LoVo (cell line): ENCODE data around the gene GPSM3.
"Not testable (repeated sequence)": the region's sequence is repeated elsewhere in the genome, so short reads cannot be mapped to it uniquely, and the experiment has no call there.

Experiments used
- DNase-seq: peaks from one replicate; pipeline ENCODE4 v3.0.0-alpha.2; 2016; ENCODE audit warnings: low spot score

The GPSM3 gene

GRCh38 chr6:32202186-32202585 is 9.7 kb upstream of the GPSM3 start:
- no peak for DNase-seq

DNA sequence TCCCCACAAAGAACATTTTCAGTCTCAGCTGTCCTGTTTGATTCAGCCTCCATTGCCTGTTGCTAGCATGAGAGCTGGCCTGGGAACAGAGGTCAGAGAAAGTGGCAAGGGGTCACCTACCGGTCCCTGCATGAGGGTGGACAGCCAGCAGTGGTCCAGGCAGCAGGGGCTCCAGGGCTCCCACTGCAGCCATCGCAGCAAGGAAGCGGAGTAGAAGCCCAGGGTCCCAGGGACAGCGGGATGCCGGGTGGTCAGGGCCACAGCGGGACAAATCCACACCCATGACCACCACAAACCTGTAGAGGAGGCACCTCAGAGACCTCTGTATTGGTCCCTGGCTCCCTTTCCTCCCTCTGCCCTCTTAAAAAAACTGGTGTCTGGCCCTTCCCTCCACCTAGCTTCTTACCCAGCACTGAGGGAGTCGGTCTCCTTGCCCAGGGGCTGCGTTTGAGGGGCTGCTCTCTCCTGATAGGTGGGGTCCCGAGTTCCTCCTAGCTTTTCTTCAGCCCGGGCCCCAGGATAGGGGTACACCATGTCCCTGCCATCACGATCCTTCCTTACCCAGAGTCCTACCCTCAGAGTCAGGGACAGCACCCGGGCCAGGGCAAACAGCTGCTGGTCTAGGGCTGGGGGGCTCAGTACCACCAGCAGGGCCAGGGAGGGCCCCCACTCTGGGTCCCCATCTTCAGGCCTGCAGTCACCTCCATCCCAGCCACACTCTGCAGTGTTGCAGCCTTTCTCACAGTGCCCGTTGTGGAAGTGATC is 8.4 kb upstream of the GPSM3 start:
- DNase-seq: no peak

DNA sequence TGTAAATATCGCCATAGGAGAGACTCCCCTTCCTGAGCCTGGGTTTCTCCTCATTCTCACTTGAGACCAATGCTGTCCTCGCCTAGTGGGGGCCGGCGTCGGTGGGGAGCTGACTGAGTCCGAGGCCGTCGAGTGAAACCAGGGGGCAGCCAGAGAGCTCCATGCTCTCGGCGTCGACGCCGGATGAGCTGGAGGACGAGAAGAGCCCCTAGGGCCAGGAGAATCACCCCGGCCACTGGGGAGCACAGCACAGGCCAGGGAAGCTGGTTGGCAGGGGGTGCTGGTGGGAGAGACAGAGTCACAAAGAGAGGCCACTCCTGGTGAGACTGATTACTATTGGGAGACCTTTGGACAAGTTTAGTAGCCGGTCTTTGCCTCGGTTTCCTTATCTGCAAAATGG is 6.4 kb upstream of the GPSM3 start:
- no peak for DNase-seq

DNA sequence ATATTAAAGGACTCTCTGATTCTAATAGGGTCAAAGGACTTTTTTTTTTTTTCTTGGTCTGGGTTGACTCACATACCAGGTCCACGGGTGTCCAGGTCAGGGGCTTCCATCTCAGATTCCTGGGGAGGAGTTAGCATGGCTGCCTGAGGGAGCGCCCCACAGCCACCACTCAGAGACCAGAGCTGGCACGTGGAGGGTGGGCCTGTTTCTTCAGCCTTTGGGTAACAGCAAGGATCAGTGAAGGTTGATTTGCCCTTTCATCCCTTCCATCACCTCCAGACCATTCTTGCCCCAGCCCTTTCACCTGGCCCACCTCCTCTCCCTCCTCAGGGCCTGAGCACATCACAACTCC is 5.9 kb upstream of the GPSM3 start:
- no peak for DNase-seq

GRCh38 chr6:32196682-32197616 is 4.5 kb upstream of the GPSM3 start:
- DNase-seq: no peak

- peak; percentile 77 for DNase-seq
Observed at GRCh38 chr6:32195902-32196681, 3.6 kb upstream of the GPSM3 start.

DNA sequence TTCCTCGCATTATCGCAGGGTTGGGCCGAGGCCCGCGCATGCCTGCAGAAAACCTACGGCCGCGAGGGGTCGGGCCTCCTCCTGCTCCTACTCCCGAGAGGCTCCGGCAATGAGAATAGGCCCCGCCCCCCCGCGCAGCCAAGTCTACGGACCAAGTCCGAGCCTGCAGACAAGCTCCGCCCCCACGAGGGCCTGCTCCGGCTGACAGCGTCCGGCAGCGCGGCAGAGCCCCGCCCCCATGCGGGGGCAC is 3.1 kb upstream of the GPSM3 start:
- DNase-seq: peak; percentile 99

DNA sequence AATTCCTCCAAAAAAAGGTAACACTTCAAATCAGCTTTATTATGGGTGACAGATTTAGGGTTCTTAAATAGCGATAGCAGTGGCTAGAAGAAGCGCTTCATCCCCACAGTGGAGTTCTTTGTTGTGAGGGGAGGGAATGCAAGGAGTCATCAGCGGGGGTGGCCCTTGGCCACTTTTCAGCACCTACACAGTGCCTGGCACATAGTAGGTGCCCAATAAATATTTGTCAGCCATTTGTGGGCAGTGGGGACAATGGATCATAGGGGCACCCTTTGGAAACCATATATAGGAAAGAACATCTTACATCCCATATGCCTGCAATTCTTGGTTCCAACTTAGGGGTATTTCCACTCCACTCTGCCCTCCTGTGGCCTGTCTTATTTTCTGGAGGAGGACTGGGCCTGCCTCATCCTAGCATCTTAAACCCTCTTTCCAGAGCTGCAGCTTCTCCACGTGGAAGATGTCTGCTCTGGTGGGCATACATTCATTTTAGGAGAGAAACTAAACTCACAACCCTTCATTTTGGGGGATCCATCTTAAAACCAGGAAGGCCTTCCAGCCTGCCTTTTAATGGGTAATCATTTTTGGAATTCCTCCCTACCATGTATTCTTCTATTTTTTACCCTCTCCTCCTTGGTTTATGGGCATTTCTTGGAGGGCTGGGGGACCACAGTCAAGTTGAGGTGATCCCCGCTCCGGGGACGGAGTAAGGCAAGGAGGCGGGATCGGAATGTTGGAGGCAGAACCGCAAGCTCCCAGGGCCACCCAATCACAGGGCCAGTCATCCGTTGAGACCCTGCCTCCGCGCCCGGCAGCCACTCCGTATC is 2.6 kb upstream of the GPSM3 start:
- peak; percentile 24 for DNase-seq

DNA sequence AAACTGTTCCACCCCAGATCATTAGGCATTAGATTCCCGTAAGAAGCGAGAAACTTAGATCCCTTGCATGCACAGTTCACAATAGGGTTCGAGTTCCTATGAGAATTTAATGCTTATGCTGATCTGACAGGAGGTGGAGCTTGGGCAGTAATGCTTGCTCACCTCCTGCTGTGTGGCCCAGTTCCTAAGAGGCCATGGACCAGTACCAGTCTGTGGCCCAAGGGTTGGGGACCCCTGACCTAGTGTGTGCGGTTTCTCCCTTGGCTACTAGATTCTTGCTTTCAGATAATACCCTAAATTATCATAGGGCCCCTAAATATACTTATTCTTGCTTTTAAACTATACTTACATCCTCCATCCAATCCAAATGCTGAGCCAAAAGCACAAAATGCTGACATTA is 1.9 kb upstream of the GPSM3 start:
- DNase-seq: no peak

DNA sequence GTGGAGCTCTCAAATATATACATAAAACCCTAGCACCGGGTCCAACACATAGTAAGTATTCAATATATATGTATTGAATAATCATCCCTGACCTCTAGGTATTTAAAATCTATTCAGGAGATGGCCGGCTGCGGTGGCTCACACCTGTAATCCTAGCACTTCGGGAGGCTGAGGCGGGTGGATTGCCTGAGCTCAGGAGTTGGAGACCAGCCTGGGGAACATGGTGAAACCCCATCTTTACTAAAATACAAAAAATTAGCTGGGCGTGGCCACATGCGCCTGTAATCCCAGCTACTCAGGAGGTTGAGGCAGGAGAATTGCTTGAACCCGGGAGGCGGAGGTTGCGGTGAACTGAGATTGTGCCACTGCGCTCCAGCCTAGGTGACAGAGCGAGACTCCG is 653 bp upstream of the GPSM3 start:
- not testable (repeated sequence) for DNase-seq

GRCh38 chr6:32191696-32192607 is 491 bp downstream of the GPSM3 start:
- no peak for DNase-seq

- no peak for DNase-seq
Observed at GRCh38 chr6:32190911-32191677, 1.3 kb downstream of the GPSM3 start.

- DNase-seq: peak; percentile 83
Observed at GRCh38 chr6:32190054-32190851, 2.2 kb downstream of the GPSM3 start, which contains the start of gene PBX2. Gene PBX2 (minus strand): TSS chr6:32190202. CDS start chr6:32189915, 287 bp downstream.

DNA sequence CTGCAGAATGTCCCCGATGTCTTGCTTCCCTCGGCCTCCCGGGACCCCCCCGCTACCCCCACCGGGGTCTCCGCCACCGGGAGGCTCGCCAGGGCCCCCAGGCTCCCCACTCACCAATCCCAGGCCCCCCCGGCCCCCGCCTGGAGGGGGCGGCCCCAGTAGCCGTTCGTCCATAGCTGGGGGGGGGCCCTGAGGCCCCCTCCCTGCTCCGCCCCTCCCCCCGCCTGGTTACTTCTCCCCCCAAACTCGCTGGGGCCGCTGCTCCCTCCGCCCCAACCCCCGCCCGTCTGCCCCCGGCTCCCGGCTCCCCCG is 2.7 kb downstream of the GPSM3 start:
- no peak for DNase-seq

GRCh38 chr6:32189069-32189741 is 3.2 kb downstream of the GPSM3 start:
- no peak for DNase-seq

DNA sequence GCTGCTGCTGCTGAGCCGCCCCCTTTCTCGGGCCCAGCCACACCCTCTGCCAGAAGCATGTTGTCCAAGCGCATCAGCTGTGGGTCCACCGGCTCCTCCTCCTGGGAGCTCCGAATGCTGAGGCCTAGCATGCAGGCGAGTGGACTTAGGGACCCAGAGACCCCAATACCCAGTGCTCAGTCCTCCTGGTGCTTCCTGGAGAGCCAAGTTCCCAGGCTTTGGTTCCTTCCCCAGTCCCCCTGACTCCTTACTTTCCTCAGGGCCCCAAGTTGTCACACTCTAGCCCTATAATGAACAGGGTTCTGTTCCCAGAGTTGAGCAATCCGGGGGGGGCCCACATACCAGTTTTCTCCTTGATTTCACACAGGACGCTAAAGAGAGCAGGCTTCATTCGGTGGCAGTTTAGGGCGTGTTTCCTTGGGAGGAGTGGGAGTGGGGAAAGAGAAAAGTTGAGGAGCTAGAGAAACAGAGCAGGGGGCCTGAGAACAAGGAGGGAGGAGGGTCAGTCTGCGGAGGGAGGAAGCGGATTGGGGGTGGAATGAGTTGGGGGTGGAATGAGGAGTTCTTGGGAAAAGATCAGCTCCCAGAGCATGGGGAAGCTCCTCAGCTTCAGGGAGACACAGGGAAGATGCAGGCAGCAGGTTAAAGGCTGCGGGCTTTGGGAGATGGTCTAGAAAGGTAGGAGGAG is 3.9 kb downstream of the GPSM3 start:
- no peak for DNase-seq

- DNase-seq: not testable (repeated sequence)
Observed at GRCh38 chr6:32187725-32188380, 4.6 kb downstream of the GPSM3 start.
